ENCODE results near the gene ARID5B. TPM values are rescaled to one million over a fixed set of nuclear protein-coding genes. Genes with fewer than 3 reads are reported as not detected.

Gene ARID5B
- total RNA-seq, 1 experiment from 2014 or later, result 0.04 TPM

GRCh38 chr10:62046522-62047227 is 145.2 kb downstream of the ARID5B start:
- Mint-ChIP-seq H3K4me1 (peaks cover 48 to 54% of the 10 kb centered on the region in 2 experiments), H3K27ac (no peak overlapping the region), H3K36me3 (ENCODE audit: insufficient read depth in 1 of 3, low read depth in 3 of 3) (no peaks in the 10 kb centered on the region), H3K9me3 (no peaks in the 10 kb centered on the region; a peak in 1 of 5 replicates), H3K27me3 (ENCODE audit: low read depth) (peaks cover 26% of the 10 kb centered on the region), H3K4me3 (no peak overlapping the region)
- DNase-seq, result no peak
- peaks cover 4% of the 10 kb centered on the region for H3K23me2 ChIP-seq (ENCODE audit: insufficient read length, low read depth, low read length, poor library complexity, severe bottlenecking)
- H2BK120ac ChIP-seq (ENCODE audit: low read depth, low read length, poor library complexity, severe bottlenecking), result no peak overlapping the region
- no peak overlapping the region; the same call in 1 of the 2 replicates for H3K14ac ChIP-seq (ENCODE audit: insufficient read depth, low read length)
- H3K56ac ChIP-seq (ENCODE audit: insufficient read length, low read depth, low read length), result no peak overlapping the region
- H4K5ac ChIP-seq (ENCODE audit: insufficient read length, low read depth, low read length), result no peak overlapping the region
- peaks cover 8% of the 10 kb centered on the region; the same call in 1 of the 2 replicates for H3K4me1 ChIP-seq (ENCODE audit: insufficient read depth, low read length)
- H3K23ac ChIP-seq (ENCODE audit: insufficient read length, low read depth, low read length), result no peak overlapping the region
- no peaks in the 10 kb centered on the region for H3K27me3 ChIP-seq (ENCODE audit: insufficient read depth, low read length)
- no peaks in the 10 kb centered on the region for H3K9me3 ChIP-seq (ENCODE audit: control insufficient read depth, low read depth, low read length)
- H3K79me2 ChIP-seq (ENCODE audit: insufficient read depth, low read length), result no peaks in the 10 kb centered on the region
- no peak for TF ChIP-seq CTCF (conservative IDR thresholded peaks at IDR 0.05)
- no peak overlapping the region for H2AK5ac ChIP-seq (ENCODE audit: insufficient read length, low read length)
- no peak overlapping the region for H2AFZ ChIP-seq (ENCODE audit: low read length)
- no peak overlapping the region for H3K9ac ChIP-seq (ENCODE audit: extremely low read depth, insufficient read length, low read length)
- H2BK20ac ChIP-seq (ENCODE audit: low read depth, low read length, poor library complexity, severe bottlenecking), result no peak overlapping the region
- no peaks in the 10 kb centered on the region for H4K20me1 ChIP-seq (ENCODE audit: control insufficient read depth, insufficient read depth, insufficient read length)
- H3K79me1 ChIP-seq (ENCODE audit: insufficient read depth, low read depth, low read length, poor library complexity, severe bottlenecking), result no peaks in the 10 kb centered on the region
- no peak overlapping the region for H3K4me2 ChIP-seq (ENCODE audit: insufficient read depth, insufficient read length, low read length)
- no peak overlapping the region for H2BK12ac ChIP-seq (ENCODE audit: insufficient read length, low read depth, low read length)
- H2BK5ac ChIP-seq (ENCODE audit: insufficient read length, low read length), result no peak overlapping the region
- H3T11ph ChIP-seq (ENCODE audit: low read length), result no peak overlapping the region
- H3K4ac ChIP-seq (ENCODE audit: low read depth, low read length), result no peak overlapping the region
- no peak overlapping the region for H2BK15ac ChIP-seq (ENCODE audit: low read depth, low read length)
- WGBS (ENCODE audit: extremely low coverage, insufficient read length, low lambda C conversion rate), result no CpG with 5 or more reads among the region's 4 CpGs
- no peak overlapping the region for H4K8ac ChIP-seq (replicated peaks; ENCODE audit: insufficient read length, low read depth, low read length)
- no peak overlapping the region for H3K18ac ChIP-seq (ENCODE audit: insufficient read length, low read depth, low read length)
- no peak overlapping the region for H4K91ac ChIP-seq (ENCODE audit: insufficient read length, low read depth, low read length)
- H3K27ac ChIP-seq (ENCODE audit: insufficient read length, low read depth, low read length), result no peak overlapping the region
